ENCODE data around the gene ZNF217. TPM values are rescaled to one million over a fixed set of nuclear protein-coding genes. Genes with fewer than 3 reads are reported as not detected.

ZNF217 gene
- total and polyA plus RNA-seq, 2 donors (not counting 3 experiments of a cell fraction or from before 2014, with no cell fraction given), result 5.8 to 31.7 TPM

- Histone ChIP-seq H2AFZ (ENCODE audit: low read depth, low read length) (no peak overlapping the region), H3K9me1 (replicated peaks; ENCODE audit: control insufficient read depth, extremely low read depth, insufficient read depth, low read length) (no peaks in the 10 kb centered on the region), H3K9ac (replicated peaks; ENCODE audit: extremely low read depth, insufficient read depth, low read length) (no peak overlapping the region), H3K27me3 (ENCODE audit: control insufficient read depth in 2 of 2, insufficient read depth in 2 of 2, low read length in 2 of 2) (no peaks in the 10 kb centered on the region), H3K4me2 (ENCODE audit: insufficient read depth, low read length) (no peak overlapping the region), H4K20me1 (replicated peaks; ENCODE audit: control insufficient read depth, extremely low read depth, insufficient read depth, low read length) (no peaks in the 10 kb centered on the region), H3K79me2 (ENCODE audit: control insufficient read depth, insufficient read depth, low read length) (no peaks in the 10 kb centered on the region), H3K4me1 (ENCODE audit: control insufficient read depth, extremely low read depth, insufficient read depth, low read length) (no peaks in the 10 kb centered on the region), H3K4me3 (replicated peaks in 1 of 3; ENCODE audit: insufficient read depth in 1 of 3, low read depth in 1 of 3, low read length in 3 of 3) (no peak overlapping the region), H3K9me3 (replicated peaks; ENCODE audit: control insufficient read depth, insufficient read depth, low read length) (no peaks in the 10 kb centered on the region), H3K36me3 (ENCODE audit: control insufficient read depth in 2 of 2, extremely low read depth in 1 of 2, insufficient read depth in 2 of 2, low read length in 2 of 2) (no peaks in the 10 kb centered on the region), H3K27ac (ENCODE audit: insufficient read depth, low read depth, low read length) (no peak overlapping the region)
- FAIRE-seq (no peak), DNase-seq (ENCODE audit: low read depth, low spot score) (no peak)
- TF ChIP-seq GATA2 (IDR thresholded peaks at IDR 0.05; ENCODE audit: insufficient read depth, insufficient read length, low read depth, low read length) (no peak), POLR2AphosphoS5 (IDR thresholded peaks at IDR 0.05; ENCODE audit: insufficient read depth, low read depth, low read length) (no peak), MAX (IDR thresholded peaks at IDR 0.05; ENCODE audit: insufficient read depth, insufficient read length) (no peak), CTCF (IDR thresholded peaks at IDR 0.05; ENCODE audit: extremely low read depth in 1 of 2, insufficient read depth in 1 of 2, low read depth in 1 of 2, low read length in 2 of 2) (no peak), MYC (IDR thresholded peaks at IDR 0.05; ENCODE audit: low read depth, low read length) (no peak), JUN (IDR thresholded peaks at IDR 0.05; ENCODE audit: borderline replicate concordance, insufficient read depth, insufficient read length, low read depth) (no peak), FOS (IDR thresholded peaks at IDR 0.05; ENCODE audit: borderline replicate concordance, insufficient read depth, low read length) (no peak), POLR2A (IDR thresholded peaks at IDR 0.05; ENCODE audit: low read depth, low read length) (no peak), EZH2 (IDR thresholded peaks at IDR 0.05; ENCODE audit: borderline replicate concordance, low read depth, low read length, severe bottlenecking) (no peak)
- dilution Hi-C loops (cut with MboI; ENCODE audit: extremely low pct_ligation_motif_present, low sequenced_read_pairs), result no loop called here
- intact Hi-C loops (cut with micrococcal nuclease), result no loop called here
- ChIA-PET CTCF (no interaction called here), POLR2A (no interaction called here)
- no TSS peak for BruUV-seq (replicated peaks)
Observed at GRCh38 chr20:53527196-53527595, 66.4 kb downstream of the ZNF217 start.

All from endothelial cell of umbilical vein (primary cell).